Pericardium fibroblast (primary cell): ENCODE data around the gene SLC5A2. TPM values are rescaled to one million over a fixed set of nuclear protein-coding genes. Genes with fewer than 3 reads are reported as not detected.

Experiments used
- total RNA-seq: library from RNA; depleted of rRNA; stranded (reverse); fragments of >200 nt; gene quantifications from 2 replicates; pipeline ENCODE4 v1.2.3, GENCODE V29; 2015

The SLC5A2 gene
- total RNA-seq: not detected in 2 replicates

DNA sequence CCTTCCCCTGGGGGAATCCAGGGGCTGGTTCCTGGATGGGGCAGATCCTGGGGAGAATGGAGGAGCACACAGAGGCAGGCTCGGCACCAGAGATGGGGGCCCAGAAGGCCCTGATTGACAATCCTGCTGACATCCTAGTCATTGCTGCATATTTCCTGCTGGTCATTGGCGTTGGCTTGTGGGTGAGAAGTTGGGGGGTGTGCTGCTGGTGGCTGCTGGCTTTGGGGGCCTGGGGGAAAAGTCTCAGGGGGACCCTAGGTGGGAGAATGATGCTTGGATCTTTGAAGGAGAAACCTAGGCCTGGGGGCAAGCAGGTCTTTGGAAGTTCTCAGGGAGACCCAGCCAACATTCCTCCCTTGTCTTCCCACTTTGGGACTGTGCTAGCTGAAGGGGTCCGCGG is at the start of gene SLC5A2:
SLC5A2 (plus strand) TSS at position 43 of the 400 bp plus-strand sequence; CDS start at position 57, 14 bp downstream.

DNA sequence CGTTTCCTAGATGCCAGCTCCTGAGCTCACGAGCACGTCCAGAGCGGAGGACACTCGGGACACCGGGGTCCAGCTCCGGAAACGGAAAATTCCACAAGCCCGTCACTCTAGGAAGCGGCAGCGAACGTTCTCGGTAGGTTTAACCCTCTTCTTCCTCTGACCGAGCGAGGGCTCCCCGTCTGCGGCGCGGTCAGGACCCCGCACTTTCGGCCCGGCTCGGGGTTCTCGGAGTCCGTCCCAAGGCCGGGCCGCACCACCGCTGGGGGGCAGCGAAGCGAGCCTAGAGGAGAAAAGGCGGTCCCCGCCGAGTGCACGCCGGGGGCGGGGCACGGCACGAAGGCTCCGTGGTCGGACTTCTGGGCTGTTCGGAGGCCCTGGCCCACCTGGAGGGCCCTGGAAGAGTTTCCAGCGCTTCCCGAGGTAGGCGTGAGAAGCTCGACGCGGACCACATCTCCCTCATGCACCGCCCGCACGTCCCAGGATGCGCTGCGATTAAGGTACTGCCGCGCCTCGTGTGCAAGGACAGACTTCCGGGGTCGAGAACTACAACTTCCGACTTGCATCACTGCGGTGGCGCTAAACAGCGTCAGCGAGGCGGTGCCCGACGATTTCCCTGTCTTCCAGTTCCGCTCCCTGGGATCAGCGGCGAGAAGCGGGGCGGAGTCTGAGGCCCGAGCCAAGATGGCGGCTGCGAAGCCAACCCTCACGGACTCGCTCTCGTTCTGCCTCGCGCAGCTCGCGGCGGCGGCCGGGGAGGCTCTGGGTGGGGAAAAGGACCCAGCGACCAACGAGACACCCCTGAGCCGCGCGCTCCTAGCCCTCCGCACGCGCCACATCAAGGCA is 23.9 kb upstream of the SLC5A2 start, which contains the start of gene ARMC5:
ARMC5 (plus strand) TSS at position 658 of the 843 bp plus-strand sequence; CDS start at position 682, 24 bp downstream.

GRCh38 chr16:31471875-31472708 is 10.8 kb upstream of the SLC5A2 start, which contains the start of gene TGFB1I1:
TSS of gene TGFB1I1 (plus strand) at chr16:31472152. CDS start at chr16:31472189, 37 bp downstream.

GRCh38 chr16:31507929-31508705 is 25.2 kb downstream of the SLC5A2 start, which contains the start of gene RUSF1:
TSS of gene RUSF1 (minus strand) at chr16:31508391. CDS start at chr16:31508373, 18 bp downstream.

GRCh38 chr16:31527734-31528274 is 44.9 kb downstream of the SLC5A2 start, which contains the start of gene AHSP:
TSS of gene AHSP (plus strand) at chr16:31527900. CDS start at chr16:31528140, 240 bp downstream.

Other genes starting within 250 kb of the SLC5A2 start
- gene ITGAM, start 223.1 kb upstream of the SLC5A2 start, total RNA-seq: not detected in 2 replicates
- under 0.01 TPM in 1 of 2 replicates, not detected in the other for gene ITGAX, start 127.9 kb upstream of the SLC5A2 start, total RNA-seq
- not detected in 2 replicates for gene ITGAD, start 89.8 kb upstream of the SLC5A2 start, total RNA-seq
- not detected in 2 replicates for gene COX6A2, start 54.8 kb upstream of the SLC5A2 start, total RNA-seq
- gene ZNF843, start 40.3 kb upstream of the SLC5A2 start, total RNA-seq: 5.5 and 5.6 TPM in 2 replicates
- gene ARMC5, start 23.6 kb upstream of the SLC5A2 start, total RNA-seq: 10.0 and 16.2 TPM in 2 replicates
- gene TGFB1I1, start 11.0 kb upstream of the SLC5A2 start, total RNA-seq: 62.1 and 124 TPM in 2 replicates
- 54.5 and 57.6 TPM in 2 replicates for gene RUSF1, start 25.3 kb downstream of the SLC5A2 start, total RNA-seq
- gene AHSP, start 44.8 kb downstream of the SLC5A2 start, total RNA-seq: not detected in 2 replicates